MCF 10A (cell line): ENCODE results near the gene PCGF2. TPM values are rescaled to one million over a fixed set of nuclear protein-coding genes. Genes with fewer than 3 reads are reported as not detected.

ENCODE experiments used
- BruUV-seq: library from RNA; stranded (reverse); fragments of 400-500 nt; replicated peaks from 2 replicates; lab custom pipeline; 2021; lab: Mats Ljungman, UMichigan
- CTCF ChIA-PET: fragments of 300-600 bp; sonication (Branson Sonifier 250); formaldehyde crosslinking; extraction: SDS; loops from one replicate; lab custom pipeline; 2021; ENCODE audit warnings: antibody characterized with exemption, inconsistent platforms; lab: Yijun Ruan, JAX
- POLR2A ChIA-PET: fragments of 300-600, 350-650 bp; sonication (Branson Sonifier 250); formaldehyde crosslinking; extraction: SDS; loops from one replicate; lab custom pipeline; 2020; ENCODE audit warnings: antibody characterized with exemption, inconsistent platforms; lab: Yijun Ruan, JAX
- DNase-seq: peaks from one replicate; pipeline ENCODE4 v3.0.0-alpha.2; 2018; ENCODE audit not compliant: unreplicated experiment
- H3K27ac Mint-ChIP-seq: one replicate; pipeline ENCODE4 v1.8.0; 2022; ENCODE audit warnings: mild to moderate bottlenecking, low read depth, mixed read lengths; ENCODE audit not compliant: unreplicated experiment
- H3K27me3 Mint-ChIP-seq: one replicate; pipeline ENCODE4 v1.8.0; 2022; ENCODE audit warnings: mixed read lengths; ENCODE audit not compliant: insufficient read depth, unreplicated experiment
- H3K36me3 Mint-ChIP-seq: one replicate; pipeline ENCODE4 v1.8.0; 2022; ENCODE audit warnings: mild to moderate bottlenecking, moderate library complexity, mixed read lengths; ENCODE audit not compliant: insufficient read depth, unreplicated experiment
- H3K4me1 Mint-ChIP-seq: one replicate; pipeline ENCODE4 v1.8.0; 2022; ENCODE audit warnings: mixed read lengths; ENCODE audit not compliant: insufficient read depth, unreplicated experiment
- H3K4me3 Mint-ChIP-seq: one replicate; pipeline ENCODE4 v1.8.0; 2022; ENCODE audit warnings: mild to moderate bottlenecking, moderate library complexity, mixed read lengths; ENCODE audit not compliant: unreplicated experiment
- H3K9me3 Mint-ChIP-seq: one replicate; pipeline ENCODE4 v1.8.0; 2022; ENCODE audit warnings: mixed read lengths; ENCODE audit not compliant: unreplicated experiment
- intact Hi-C: fragments of 100-400 bp; cut with micrococcal nuclease; formaldehyde crosslinking; loops from 2 replicates; pipeline ENCODE4 v1.14.1; 2022
- total RNA-seq: library from RNA; stranded (reverse); gene quantifications from 2 replicates; pipeline ENCODE4 v1.2.3, GENCODE V29; 2022
- TF ChIP-seq, protein P1 (sequence below): fragments of 200-600 bp; IDR thresholded peaks from one replicate; pipeline ENCODE4 v1.8.0; 2022; ENCODE audit warnings: antibody characterized with exemption, mild to moderate bottlenecking; ENCODE audit not compliant: unreplicated experiment

PCGF2 gene
- total RNA-seq, 1 experiment from 2014 or later = 32.6 TPM

- Mint-ChIP-seq H3K9me3 (no peaks in the 10 kb centered on the region), H3K27me3 (no peaks in the 10 kb centered on the region), H3K4me1 (peaks cover 11% of the 10 kb centered on the region), H3K36me3 (peaks cover 42% of the 10 kb centered on the region), H3K27ac (peak overlapping the region; percentile 60), H3K4me3 (no peak overlapping the region)
- TF ChIP-seq, protein P1, sequence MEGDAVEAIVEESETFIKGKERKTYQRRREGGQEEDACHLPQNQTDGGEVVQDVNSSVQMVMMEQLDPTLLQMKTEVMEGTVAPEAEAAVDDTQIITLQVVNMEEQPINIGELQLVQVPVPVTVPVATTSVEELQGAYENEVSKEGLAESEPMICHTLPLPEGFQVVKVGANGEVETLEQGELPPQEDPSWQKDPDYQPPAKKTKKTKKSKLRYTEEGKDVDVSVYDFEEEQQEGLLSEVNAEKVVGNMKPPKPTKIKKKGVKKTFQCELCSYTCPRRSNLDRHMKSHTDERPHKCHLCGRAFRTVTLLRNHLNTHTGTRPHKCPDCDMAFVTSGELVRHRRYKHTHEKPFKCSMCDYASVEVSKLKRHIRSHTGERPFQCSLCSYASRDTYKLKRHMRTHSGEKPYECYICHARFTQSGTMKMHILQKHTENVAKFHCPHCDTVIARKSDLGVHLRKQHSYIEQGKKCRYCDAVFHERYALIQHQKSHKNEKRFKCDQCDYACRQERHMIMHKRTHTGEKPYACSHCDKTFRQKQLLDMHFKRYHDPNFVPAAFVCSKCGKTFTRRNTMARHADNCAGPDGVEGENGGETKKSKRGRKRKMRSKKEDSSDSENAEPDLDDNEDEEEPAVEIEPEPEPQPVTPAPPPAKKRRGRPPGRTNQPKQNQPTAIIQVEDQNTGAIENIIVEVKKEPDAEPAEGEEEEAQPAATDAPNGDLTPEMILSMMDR = no peak
- intact Hi-C loops = loop anchor here (10.0 kb wide), 1 partner anchor 47 kb away; the partner anchor contains the start of gene PSMB3
- ChIA-PET CTCF (interaction anchor here (0.6 to 1.5 kb wide), 4 partner anchors 23 to 284 kb away, joined by 3 to 4 read pairs (median 4); partner anchors contain the start of gene CISD3), POLR2A (interaction anchor here (0.6 to 3.3 kb wide), 4 partner anchors 10 to 116 kb away, joined by 3 to 18 read pairs (median 6); no protein-coding TSS in a partner anchor)
- BruUV-seq = no TSS peak
- no peak for DNase-seq
These were observed 40.3 kb downstream of the PCGF2 start for GRCh38 chr17:38707678-38708351.

DNA sequence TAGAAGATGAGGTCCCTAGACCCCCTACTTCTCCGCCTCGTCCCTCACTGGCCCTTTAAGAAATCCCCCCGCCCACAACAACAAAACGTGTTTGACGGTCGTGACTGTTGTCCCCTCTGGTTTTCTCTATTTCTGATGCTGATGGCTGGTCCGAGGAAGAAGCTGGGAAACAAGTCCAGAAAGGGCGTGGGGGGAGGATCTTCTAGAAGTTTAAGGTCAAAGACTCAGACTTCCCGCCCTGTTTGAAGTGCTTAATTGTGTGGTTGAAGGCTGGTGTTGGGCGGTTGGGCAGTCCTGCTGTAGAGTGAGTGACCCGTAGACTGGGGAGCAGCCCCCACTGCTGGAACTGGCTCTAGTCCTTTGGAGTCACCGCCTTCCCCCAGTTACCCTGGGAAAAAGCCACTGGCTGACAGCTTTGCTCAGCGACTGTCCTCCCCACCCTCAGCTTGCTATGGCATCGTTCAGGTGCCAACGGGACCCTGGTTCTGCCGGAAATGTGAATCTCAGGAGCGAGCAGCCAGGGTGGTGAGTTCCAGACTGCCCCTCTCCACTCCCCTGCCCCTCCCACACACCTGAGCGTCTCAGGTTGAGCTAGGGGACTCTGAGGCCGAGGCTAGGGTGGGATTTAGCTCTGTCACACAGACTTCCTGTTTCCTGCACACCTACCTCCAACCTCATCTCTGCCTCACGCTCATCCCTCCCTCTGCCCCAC lies 41.5 kb downstream of the PCGF2 start:
- POLR2A ChIA-PET = interaction anchor here (0.6 to 4.0 kb wide), 9 partner anchors 8 to 459 kb away, joined by 3 to 29 read pairs (median 6); partner anchors contain the start of genes ARL5C and PSMB3
- H3K4me1 Mint-ChIP-seq = peaks cover 11% of the 10 kb centered on the region
- peak overlapping the region; percentile 99 for H3K4me3 Mint-ChIP-seq
- CTCF ChIA-PET = interaction anchor here (0.7 to 1.1 kb wide), 2 partner anchors 29 to 30 kb away, joined by 3 to 4 read pairs; no protein-coding TSS in a partner anchor
- TF ChIP-seq, protein P1 = no peak
- H3K27ac Mint-ChIP-seq = peak overlapping the region; percentile 90
- intact Hi-C loops = loop anchor here (10.0 kb wide), 1 partner anchor 48 kb away; the partner anchor contains the start of gene PSMB3
- H3K36me3 Mint-ChIP-seq = peaks cover 48% of the 10 kb centered on the region
- BruUV-seq = no TSS peak
- H3K9me3 Mint-ChIP-seq = no peaks in the 10 kb centered on the region
- peak; percentile 20 for DNase-seq
- H3K27me3 Mint-ChIP-seq = no peaks in the 10 kb centered on the region

- peaks cover 17% of the 10 kb centered on the region for H3K4me1 Mint-ChIP-seq
- peak overlapping the region; percentile 90 for H3K27ac Mint-ChIP-seq
- ChIA-PET CTCF (interaction anchor here (0.7 kb wide), 1 partner anchor 30 kb away, joined by 3 read pairs; no protein-coding TSS in a partner anchor), POLR2A (interaction anchor here (0.5 to 4.0 kb wide), 15 partner anchors 9 to 460 kb away, joined by 3 to 29 read pairs (median 3); partner anchors contain the start of genes ARL5C and PSMB3)
- H3K9me3 Mint-ChIP-seq = no peaks in the 10 kb centered on the region
- TF ChIP-seq, protein P1 = no peak
- no peaks in the 10 kb centered on the region for H3K27me3 Mint-ChIP-seq
- no TSS peak for BruUV-seq
- peak overlapping the region; percentile 99 for H3K4me3 Mint-ChIP-seq
- DNase-seq = peak; percentile 51
- intact Hi-C loops = loop anchor here (10.0 kb wide), 1 partner anchor 49 kb away; the partner anchor contains the start of gene PSMB3
- H3K36me3 Mint-ChIP-seq = peaks cover 41% of the 10 kb centered on the region
These were observed 42.2 kb downstream of the PCGF2 start for GRCh38 chr17:38705803-38706504.
